HG03378 (cell line): ENCODE measurements around the gene COL25A1.
"Not testable (repeated sequence)": the region's sequence is repeated elsewhere in the genome, so short reads cannot be mapped to it uniquely, and the experiment has no call there.

Experiments
- ATAC-seq: cut with Tn5 transposase; IDR thresholded peaks from one replicate; pipeline ENCODE4 v1.9.1; 2021; ENCODE audit warnings: mild to moderate bottlenecking, moderate library complexity; ENCODE audit not compliant: unreplicated experiment

COL25A1 gene

GRCh38 chr4:109174224-109174953, 128.1 kb downstream of the COL25A1 start:
- ATAC-seq = no peak

- no peak for ATAC-seq
These were observed 130.2 kb downstream of the COL25A1 start for GRCh38 chr4:109172301-109172700.

- no peak for ATAC-seq
These were observed 131.4 kb downstream of the COL25A1 start for GRCh38 chr4:109171070-109171469.

GRCh38 chr4:109169170-109169569, 133.3 kb downstream of the COL25A1 start:
- no peak for ATAC-seq

GRCh38 chr4:109166586-109166985, 135.9 kb downstream of the COL25A1 start:
- no peak for ATAC-seq

- no peak for ATAC-seq
These were observed 136.3 kb downstream of the COL25A1 start for GRCh38 chr4:109166126-109166525.

- ATAC-seq = no peak
These were observed 138.4 kb downstream of the COL25A1 start for GRCh38 chr4:109164011-109164410.

GRCh38 chr4:109163493-109163892, 139.0 kb downstream of the COL25A1 start:
- no peak for ATAC-seq

- no peak for ATAC-seq
These were observed 139.7 kb downstream of the COL25A1 start for GRCh38 chr4:109162759-109163158.

- ATAC-seq = no peak
These were observed 142.0 kb downstream of the COL25A1 start for GRCh38 chr4:109160494-109160893.

- no peak for ATAC-seq
These were observed 144.8 kb downstream of the COL25A1 start for GRCh38 chr4:109157696-109158095.

GRCh38 chr4:109157205-109157604, 145.3 kb downstream of the COL25A1 start:
- ATAC-seq = no peak

GRCh38 chr4:109156356-109156755, 146.1 kb downstream of the COL25A1 start:
- no peak for ATAC-seq

- ATAC-seq = no peak
These were observed 146.7 kb downstream of the COL25A1 start for GRCh38 chr4:109155682-109156283.

- ATAC-seq = no peak
These were observed 147.4 kb downstream of the COL25A1 start for GRCh38 chr4:109155084-109155483.

GRCh38 chr4:109154424-109154823, 148.0 kb downstream of the COL25A1 start:
- no peak for ATAC-seq

GRCh38 chr4:109149836-109150235, 152.6 kb downstream of the COL25A1 start:
- no peak for ATAC-seq

GRCh38 chr4:109148577-109149075, 153.8 kb downstream of the COL25A1 start:
- ATAC-seq = no peak

- no peak for ATAC-seq
These were observed 155.3 kb downstream of the COL25A1 start for GRCh38 chr4:109147135-109147534.

- ATAC-seq = no peak
These were observed 156.0 kb downstream of the COL25A1 start for GRCh38 chr4:109146499-109146898.

GRCh38 chr4:109138125-109138524, 164.3 kb downstream of the COL25A1 start:
- not testable (repeated sequence) for ATAC-seq

- no peak for ATAC-seq
These were observed 167.5 kb downstream of the COL25A1 start for GRCh38 chr4:109134921-109135320.
